Upper lobe of right lung (tissue), 1 donor: ENCODE results near the gene MOV10L1. TPM values are rescaled to one million over a fixed set of nuclear protein-coding genes. Genes with fewer than 3 reads are reported as not detected.

ENCODE experiments used
- ATAC-seq: fragments of 200-7000 bp; cut with Tn5 transposase; one replicate; pipeline ENCODE4 v1.9.1; 2020; ENCODE audit warnings: mild to moderate bottlenecking, moderate library complexity
- DNase-seq: peaks from one replicate; pipeline ENCODE4 v3.0.0-alpha.2; 2020
- H3K27ac ChIP-seq: fragments of 200-600 bp; one replicate; pipeline ENCODE4 v1.8.0; 2022
- H3K27me3 ChIP-seq: fragments of 200-600 bp; one replicate; pipeline ENCODE4 v1.8.0; 2022; ENCODE audit warnings: mild to moderate bottlenecking
- H3K36me3 ChIP-seq: fragments of 200-600 bp; one replicate; pipeline ENCODE4 v1.8.0; 2022
- H3K4me1 ChIP-seq: fragments of 200-600 bp; one replicate; pipeline ENCODE4 v1.8.0; 2022
- H3K4me3 ChIP-seq: fragments of 200-600 bp; one replicate; pipeline ENCODE4 v1.8.0; 2022; ENCODE audit warnings: mild to moderate bottlenecking
- H3K9me3 ChIP-seq: fragments of 200-600 bp; one replicate; pipeline ENCODE4 v1.8.0; 2022
- CTCF ChIP-seq: fragments of 200-600 bp; IDR thresholded peaks from one replicate; pipeline ENCODE4 v1.8.0; 2022; ENCODE audit warnings: antibody characterized with exemption
- intact Hi-C: fragments of 100-400 bp; cut with DNase I; formaldehyde crosslinking; loops from one replicate; pipeline ENCODE4 v1.11.0; 2022
- total RNA-seq: library from RNA; stranded (reverse); fragmentation: NEBNext Ultra II Directional; extraction: Animal tissue kit (Norgen Biotek cat#: 25700); gene quantifications from one replicate; pipeline ENCODE4 v1.2.1, GENCODE V29; 2021
- donor health status: DM: no; HTN: yes; CAD: no; lungs with severe emphysema.

The MOV10L1 gene
- total RNA-seq, 1 donor from 2014 or later = 1.2 TPM

- intact Hi-C loops = loop anchor here (10.0 kb wide), 1 partner anchor 73 kb away; no protein-coding TSS in a partner anchor
- Histone ChIP-seq H3K4me1 (no peaks in the 10 kb centered on the region), H3K9me3 (no peaks in the 10 kb centered on the region), H3K4me3 (no peak overlapping the region), H3K27me3 (peaks cover 9% of the 10 kb centered on the region), H3K27ac (no peak overlapping the region), H3K36me3 (no peaks in the 10 kb centered on the region)
- no peak for TF ChIP-seq CTCF
- ATAC-seq (peak; percentile 18), DNase-seq (no peak)
Observed at GRCh38 chr22:50141462-50141861, 51.7 kb downstream of the MOV10L1 start.

GRCh38 chr22:50141891-50142363 is 52.1 kb downstream of the MOV10L1 start:
- TF ChIP-seq CTCF = no peak

GRCh38 chr22:50143096-50143495 is 53.3 kb downstream of the MOV10L1 start:
- no peaks in the 10 kb centered on the region for H3K4me1 ChIP-seq
- H3K36me3 ChIP-seq = no peaks in the 10 kb centered on the region
- H3K27ac ChIP-seq = no peak overlapping the region
- intact Hi-C loops = loop anchor here (10.0 kb wide), 1 partner anchor 72 kb away; no protein-coding TSS in a partner anchor
- no peak overlapping the region for H3K4me3 ChIP-seq
- peaks cover 11% of the 10 kb centered on the region for H3K27me3 ChIP-seq
- no peaks in the 10 kb centered on the region for H3K9me3 ChIP-seq
- ATAC-seq (no peak), DNase-seq (no peak)
- no peak for TF ChIP-seq CTCF

More at GRCh38 chr22:50141891-50142363, 52.1 kb downstream of the MOV10L1 start:
- Histone ChIP-seq H3K27ac (no peak overlapping the region), H3K4me3 (no peak overlapping the region), H3K9me3 (no peaks in the 10 kb centered on the region), H3K4me1 (no peaks in the 10 kb centered on the region), H3K36me3 (no peaks in the 10 kb centered on the region), H3K27me3 (peaks cover 11% of the 10 kb centered on the region)
- no peak for ATAC-seq
- intact Hi-C loops = loop anchor here (10.0 kb wide), 1 partner anchor 73 kb away; no protein-coding TSS in a partner anchor
- no peak for DNase-seq

GRCh38 chr22:50144005-50144614 is 54.3 kb downstream of the MOV10L1 start:
- H3K27ac ChIP-seq = no peak overlapping the region
- no peak for TF ChIP-seq CTCF
- DNase-seq (no peak), ATAC-seq (no peak)
- no peaks in the 10 kb centered on the region for H3K9me3 ChIP-seq
- H3K4me3 ChIP-seq = no peak overlapping the region
- H3K27me3 ChIP-seq = peaks cover 11% of the 10 kb centered on the region
- no peaks in the 10 kb centered on the region for H3K36me3 ChIP-seq
- no peaks in the 10 kb centered on the region for H3K4me1 ChIP-seq
- intact Hi-C loops = loop anchor here (10.0 kb wide), 1 partner anchor 71 kb away; no protein-coding TSS in a partner anchor

GRCh38 chr22:50145721-50146438 is 56.1 kb downstream of the MOV10L1 start:
- DNase-seq = no peak
- intact Hi-C loops = loop anchor here (10.0 kb wide), 1 partner anchor 69 kb away; no protein-coding TSS in a partner anchor
- no peak for ATAC-seq

More at GRCh38 chr22:50145721-50146438, 56.1 kb downstream of the MOV10L1 start:
- Histone ChIP-seq H3K4me1 (no peaks in the 10 kb centered on the region), H3K36me3 (no peaks in the 10 kb centered on the region), H3K27ac (no peak overlapping the region), H3K27me3 (peaks cover 11% of the 10 kb centered on the region), H3K9me3 (no peaks in the 10 kb centered on the region), H3K4me3 (no peak overlapping the region)
- TF ChIP-seq CTCF = no peak
